HepG2 (cell line): ENCODE results near the gene RASSF4. TPM values are rescaled to one million over a fixed set of nuclear protein-coding genes. Genes with fewer than 3 reads are reported as not detected.

Source experiments
- ARNT2 ChIP-seq: sonication (generic); formaldehyde crosslinking; IDR thresholded peaks from 2 replicates; pipeline ENCODE4 v1.8.0; 2022; ENCODE audit warnings: mild to moderate bottlenecking, low read depth, missing genetic modification reagents, moderate library complexity
- DDIT3 ChIP-seq: sonication (generic); formaldehyde crosslinking; IDR thresholded peaks from 2 replicates; pipeline ENCODE4 v1.4.0; 2020; ENCODE audit warnings: mild to moderate bottlenecking, missing genetic modification reagents
- FOXJ3 ChIP-seq: sonication (generic); formaldehyde crosslinking; IDR thresholded peaks from 2 replicates; pipeline ENCODE4 v1.4.0; 2020; ENCODE audit warnings: missing genetic modification reagents, mild to moderate bottlenecking, borderline replicate concordance
- GABPA ChIP-seq, 2 experiments: IDR thresholded peaks; 2 replicates each; pipeline ENCODE4 v1.6.1; 2011 to 2016; ENCODE audit warnings: low read depth in 2 of 2, low read length in 1 of 2, missing biosample characterization in 1 of 2, missing genetic modification characterization in 1 of 2
- HOXD1 ChIP-seq: sonication (generic); formaldehyde crosslinking; IDR thresholded peaks from 2 replicates; pipeline ENCODE4 v1.5.0; 2020; ENCODE audit warnings: missing genetic modification reagents
- MED13 ChIP-seq: sonication (generic); formaldehyde crosslinking; IDR thresholded peaks from 2 replicates; pipeline ENCODE4 v1.5.0; 2020; ENCODE audit warnings: missing genetic modification reagents
- NBN ChIP-seq: fragments of 450-650 bp; conservative IDR thresholded peaks from 2 replicates; pipeline ENCODE4 v1.6.1; 2017
- NR3C1 ChIP-seq: sonication (generic); formaldehyde crosslinking; IDR thresholded peaks from 2 replicates; pipeline ENCODE4 v1.4.0; 2020; ENCODE audit warnings: missing genetic modification reagents
- RARA ChIP-seq: IDR thresholded peaks from 2 replicates; pipeline ENCODE4 v1.6.1; 2016; ENCODE audit warnings: missing genetic modification reagents, missing compliant biosample characterization
- RFX1 ChIP-seq: fragments of 450-650 bp; IDR thresholded peaks from 2 replicates; pipeline ENCODE4 v1.6.1; 2017
- RXRA ChIP-seq: sonication (generic); formaldehyde crosslinking; IDR thresholded peaks from 2 replicates; pipeline ENCODE4 v1.5.1; 2020; ENCODE audit warnings: missing genetic modification reagents
- SUZ12 ChIP-seq: fragments of 150-350 bp; IDR thresholded peaks from 2 replicates; pipeline ENCODE4 v1.6.1; 2014; ENCODE audit warnings: low read depth, low read length
- TMF1 ChIP-seq: sonication (generic); formaldehyde crosslinking; IDR thresholded peaks from 2 replicates; pipeline ENCODE4 v1.8.1; 2022; ENCODE audit warnings: low read depth, missing genetic modification reagents
- TOE1 ChIP-seq: sonication (generic); formaldehyde crosslinking; IDR thresholded peaks from 2 replicates; pipeline ENCODE4 v1.4.0; 2020; ENCODE audit warnings: mild to moderate bottlenecking, missing genetic modification reagents
- TSC22D2 ChIP-seq: sonication (generic); formaldehyde crosslinking; IDR thresholded peaks from 2 replicates; pipeline ENCODE4 v1.5.1; 2020; ENCODE audit warnings: missing genetic modification reagents, mild to moderate bottlenecking, borderline replicate concordance
- ZNF274 ChIP-seq: sonication (generic); formaldehyde crosslinking; IDR thresholded peaks from 2 replicates; pipeline ENCODE4 v1.5.1; 2020; ENCODE audit warnings: mild to moderate bottlenecking, missing genetic modification reagents
- ZNF333 ChIP-seq: sonication (generic); formaldehyde crosslinking; IDR thresholded peaks from 2 replicates; pipeline ENCODE4 v1.4.0; 2020; ENCODE audit warnings: mild to moderate bottlenecking, missing genetic modification reagents, borderline replicate concordance
- ZNF639 ChIP-seq: conservative IDR thresholded peaks from 2 replicates; pipeline ENCODE4 v1.6.1; 2018; ENCODE audit warnings: missing genetic modification reagents
- ZNF678 ChIP-seq: sonication (generic); formaldehyde crosslinking; IDR thresholded peaks from 2 replicates; pipeline ENCODE4 v1.4.0; 2020; ENCODE audit warnings: mild to moderate bottlenecking, missing genetic modification reagents
- ZNF720 ChIP-seq: sonication (generic); formaldehyde crosslinking; IDR thresholded peaks from 2 replicates; pipeline ENCODE4 v1.4.0; 2020; ENCODE audit warnings: missing genetic modification reagents
- ZNF784 ChIP-seq: sonication (generic); formaldehyde crosslinking; IDR thresholded peaks from 2 replicates; pipeline ENCODE4 v1.5.1; 2020; ENCODE audit warnings: missing genetic modification reagents, mild to moderate bottlenecking, borderline replicate concordance
- ZNF879 ChIP-seq: sonication (generic); formaldehyde crosslinking; IDR thresholded peaks from 2 replicates; pipeline ENCODE4 v1.8.1; 2023; ENCODE audit warnings: missing genetic modification reagents
- polyA plus RNA-seq, 8 experiments: library from polyadenylated mRNA; depleted of rRNA in 3 of 8; stranded (reverse) in 7 of 8; unstranded in 1 of 8; fragments of >200 nt; fragmentation: Illumina TruSeq in 4 of 8; extraction: Trizol in 4 of 8; gene quantifications; 2 replicates each; pipeline versions ENCODE4 v1.2.1 to v1.2.3, GENCODE V29; 2011 to 2016; ENCODE audit warnings: low read depth in 4 of 8, missing spikeins in 1 of 8, mixed read lengths in 1 of 8; ENCODE audit not compliant: insufficient read depth in 1 of 8
- total RNA-seq, 5 experiments: library from RNA; depleted of rRNA; stranded (reverse); fragments of >200 nt; fragmentation: Illumina TruSeq; extraction: Trizol; gene quantifications; 2 replicates each; pipeline ENCODE4 v1.2.3, GENCODE V29; 2016; ENCODE audit warnings: low read depth in 1 of 5
- TF ChIP-seq, protein P1 (sequence below): sonication (generic); formaldehyde crosslinking; IDR thresholded peaks from 2 replicates; pipeline ENCODE4 v1.8.0; 2022; ENCODE audit warnings: missing genetic modification reagents, mild to moderate bottlenecking, moderate library complexity, borderline replicate concordance
- TF ChIP-seq, protein P2 (sequence below): sonication (generic); formaldehyde crosslinking; IDR thresholded peaks from 2 replicates; pipeline ENCODE4 v1.4.0; 2020; ENCODE audit warnings: mild to moderate bottlenecking, missing genetic modification reagents
- TF ChIP-seq, protein P3 (sequence below): sonication (generic); formaldehyde crosslinking; IDR thresholded peaks from 2 replicates; pipeline ENCODE4 v1.8.0; 2022; ENCODE audit warnings: missing genetic modification reagents, low read depth, mild to moderate bottlenecking, borderline replicate concordance

The RASSF4 gene
- total and polyA plus RNA-seq, 2 of the 13 experiments (the other 11 are each of a cell fraction or from before 2014, with no cell fraction given) = 34.0 to 51.7 TPM

GRCh38 chr10:44977287-44978212 lies 17.9 kb downstream of the RASSF4 start (continued):
- no peak for TF ChIP-seq ZNF784 (CRISPR knock-in tag)
- no peak; the same call in 1 of the 2 replicates for TF ChIP-seq ZNF274
- no peak for TF ChIP-seq TOE1
- no peak for TF ChIP-seq TSC22D2 (CRISPR knock-in tag)
- 0 out of 2 replicates have a peak, but pooled peaks have one; percentile 28 for TF ChIP-seq ZNF678 (CRISPR knock-in tag)
- TF ChIP-seq RARA (CRISPR knock-in tag) = peak; percentile 26
- no peak for TF ChIP-seq RXRA (CRISPR knock-in tag)
- no peak for TF ChIP-seq MED13 (CRISPR knock-in tag)
- no peak for TF ChIP-seq GABPA (IDR thresholded peaks at IDR 0.05; ENCODE audit: low read depth, low read length)
- TF ChIP-seq GABPA (CRISPR knock-in tag; IDR thresholded peaks at IDR 0.05; ENCODE audit: low read depth) = no peak
- TF ChIP-seq FOXJ3 (CRISPR knock-in tag) = no peak
- TF ChIP-seq NR3C1 (CRISPR knock-in tag) = no peak
- peak; percentile 49; the same call in 1 of the 2 replicates for TF ChIP-seq ZNF879 (CRISPR knock-in tag)
- no peak for TF ChIP-seq RFX1
- TF ChIP-seq TMF1 (CRISPR knock-in tag) = no peak; the same call in 1 of the 2 replicates
- TF ChIP-seq, protein P1, sequence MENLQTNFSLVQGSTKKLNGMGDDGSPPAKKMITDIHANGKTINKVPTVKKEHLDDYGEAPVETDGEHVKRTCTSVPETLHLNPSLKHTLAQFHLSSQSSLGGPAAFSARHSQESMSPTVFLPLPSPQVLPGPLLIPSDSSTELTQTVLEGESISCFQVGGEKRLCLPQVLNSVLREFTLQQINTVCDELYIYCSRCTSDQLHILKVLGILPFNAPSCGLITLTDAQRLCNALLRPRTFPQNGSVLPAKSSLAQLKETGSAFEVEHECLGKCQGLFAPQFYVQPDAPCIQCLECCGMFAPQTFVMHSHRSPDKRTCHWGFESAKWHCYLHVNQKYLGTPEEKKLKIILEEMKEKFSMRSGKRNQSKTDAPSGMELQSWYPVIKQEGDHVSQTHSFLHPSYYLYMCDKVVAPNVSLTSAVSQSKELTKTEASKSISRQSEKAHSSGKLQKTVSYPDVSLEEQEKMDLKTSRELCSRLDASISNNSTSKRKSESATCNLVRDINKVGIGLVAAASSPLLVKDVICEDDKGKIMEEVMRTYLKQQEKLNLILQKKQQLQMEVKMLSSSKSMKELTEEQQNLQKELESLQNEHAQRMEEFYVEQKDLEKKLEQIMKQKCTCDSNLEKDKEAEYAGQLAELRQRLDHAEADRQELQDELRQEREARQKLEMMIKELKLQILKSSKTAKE = no peak
- TF ChIP-seq DDIT3 (CRISPR knock-in tag) = no peak
- no peak for TF ChIP-seq ZNF333 (CRISPR knock-in tag)
- TF ChIP-seq ZNF639 (CRISPR knock-in tag) = no peak
- TF ChIP-seq ZNF720 (CRISPR knock-in tag) = no peak
- TF ChIP-seq, protein P2, sequence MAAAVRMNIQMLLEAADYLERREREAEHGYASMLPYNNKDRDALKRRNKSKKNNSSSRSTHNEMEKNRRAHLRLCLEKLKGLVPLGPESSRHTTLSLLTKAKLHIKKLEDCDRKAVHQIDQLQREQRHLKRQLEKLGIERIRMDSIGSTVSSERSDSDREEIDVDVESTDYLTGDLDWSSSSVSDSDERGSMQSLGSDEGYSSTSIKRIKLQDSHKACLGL (CRISPR knock-in tag) = no peak
- no peak for TF ChIP-seq NBN
- TF ChIP-seq ARNT2 (CRISPR knock-in tag) = peak; percentile 60; the same call in 1 of the 2 replicates
- no peak for TF ChIP-seq SUZ12
- TF ChIP-seq, protein P3, sequence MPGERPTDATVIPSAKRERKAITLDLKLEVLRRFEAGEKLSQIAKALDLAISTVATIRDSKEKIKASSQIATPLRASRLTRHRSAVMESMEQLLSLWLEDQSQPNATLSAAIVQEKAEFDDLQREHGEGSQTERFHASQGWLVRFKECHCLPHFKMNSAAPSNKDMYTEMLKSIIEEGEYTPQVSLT (CRISPR knock-in tag) = no peak
- TF ChIP-seq HOXD1 (CRISPR knock-in tag) = no peak
